NB4 (cell line): ENCODE results near the gene ALG2.
"Not testable (repeated sequence)": the region's sequence is repeated elsewhere in the genome, so short reads cannot be mapped to it uniquely, and the experiment has no call there.

Experiments
- DNase-seq: peaks from one replicate; pipeline ENCODE4 v3.0.0; 2010; ENCODE audit warnings: low read depth
- H3K4me3 ChIP-seq: one replicate; pipeline ENCODE4 v1.5.1; 2011; ENCODE audit warnings: mild to moderate bottlenecking, low read depth, low read length, moderate library complexity
- MYC ChIP-seq: IDR thresholded peaks from 2 replicates; pipeline ENCODE4 v1.6.1; 2011; ENCODE audit warnings: low read depth, low read length
- POLR2A ChIP-seq: IDR thresholded peaks from 2 replicates; pipeline ENCODE4 v1.6.1; 2011; ENCODE audit warnings: mild to moderate bottlenecking; ENCODE audit not compliant: insufficient read length; ENCODE audit errors: extremely low read depth
- TF ChIP-seq, protein P1 (sequence below): IDR thresholded peaks from one replicate; pipeline ENCODE4 v1.5.1; 2012; ENCODE audit warnings: low read depth, low read length
- TF ChIP-seq, protein P2 (sequence below): IDR thresholded peaks from 2 replicates; pipeline ENCODE4 v1.6.1; 2011; ENCODE audit warnings: low read depth, low read length

Gene ALG2

DNA sequence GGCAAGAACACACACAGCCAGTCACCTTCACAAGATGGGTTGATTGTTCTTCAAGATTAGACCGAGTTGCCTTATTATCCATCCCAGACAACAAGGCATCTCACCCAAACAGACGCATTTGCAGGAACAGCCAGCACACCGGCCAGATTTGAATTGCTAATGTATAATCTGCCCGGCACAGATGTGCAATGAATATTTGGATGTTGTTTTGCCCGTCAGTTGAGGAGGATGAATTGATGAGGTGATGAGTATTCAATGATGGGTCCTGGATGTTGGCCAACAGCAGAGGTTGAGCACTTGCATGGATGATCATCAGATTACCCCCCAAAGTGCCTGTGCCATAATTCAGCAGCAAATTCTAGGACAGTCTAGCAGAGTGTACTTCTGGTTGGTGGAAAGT is 20.1 kb downstream of the ALG2 start:
- no peak overlapping the region for H3K4me3 ChIP-seq
- TF ChIP-seq POLR2A = no peak
- TF ChIP-seq MYC = no peak
- TF ChIP-seq, protein P1, sequence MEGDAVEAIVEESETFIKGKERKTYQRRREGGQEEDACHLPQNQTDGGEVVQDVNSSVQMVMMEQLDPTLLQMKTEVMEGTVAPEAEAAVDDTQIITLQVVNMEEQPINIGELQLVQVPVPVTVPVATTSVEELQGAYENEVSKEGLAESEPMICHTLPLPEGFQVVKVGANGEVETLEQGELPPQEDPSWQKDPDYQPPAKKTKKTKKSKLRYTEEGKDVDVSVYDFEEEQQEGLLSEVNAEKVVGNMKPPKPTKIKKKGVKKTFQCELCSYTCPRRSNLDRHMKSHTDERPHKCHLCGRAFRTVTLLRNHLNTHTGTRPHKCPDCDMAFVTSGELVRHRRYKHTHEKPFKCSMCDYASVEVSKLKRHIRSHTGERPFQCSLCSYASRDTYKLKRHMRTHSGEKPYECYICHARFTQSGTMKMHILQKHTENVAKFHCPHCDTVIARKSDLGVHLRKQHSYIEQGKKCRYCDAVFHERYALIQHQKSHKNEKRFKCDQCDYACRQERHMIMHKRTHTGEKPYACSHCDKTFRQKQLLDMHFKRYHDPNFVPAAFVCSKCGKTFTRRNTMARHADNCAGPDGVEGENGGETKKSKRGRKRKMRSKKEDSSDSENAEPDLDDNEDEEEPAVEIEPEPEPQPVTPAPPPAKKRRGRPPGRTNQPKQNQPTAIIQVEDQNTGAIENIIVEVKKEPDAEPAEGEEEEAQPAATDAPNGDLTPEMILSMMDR = no peak
- TF ChIP-seq, protein P2, sequence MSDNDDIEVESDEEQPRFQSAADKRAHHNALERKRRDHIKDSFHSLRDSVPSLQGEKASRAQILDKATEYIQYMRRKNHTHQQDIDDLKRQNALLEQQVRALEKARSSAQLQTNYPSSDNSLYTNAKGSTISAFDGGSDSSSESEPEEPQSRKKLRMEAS = no peak

DNA sequence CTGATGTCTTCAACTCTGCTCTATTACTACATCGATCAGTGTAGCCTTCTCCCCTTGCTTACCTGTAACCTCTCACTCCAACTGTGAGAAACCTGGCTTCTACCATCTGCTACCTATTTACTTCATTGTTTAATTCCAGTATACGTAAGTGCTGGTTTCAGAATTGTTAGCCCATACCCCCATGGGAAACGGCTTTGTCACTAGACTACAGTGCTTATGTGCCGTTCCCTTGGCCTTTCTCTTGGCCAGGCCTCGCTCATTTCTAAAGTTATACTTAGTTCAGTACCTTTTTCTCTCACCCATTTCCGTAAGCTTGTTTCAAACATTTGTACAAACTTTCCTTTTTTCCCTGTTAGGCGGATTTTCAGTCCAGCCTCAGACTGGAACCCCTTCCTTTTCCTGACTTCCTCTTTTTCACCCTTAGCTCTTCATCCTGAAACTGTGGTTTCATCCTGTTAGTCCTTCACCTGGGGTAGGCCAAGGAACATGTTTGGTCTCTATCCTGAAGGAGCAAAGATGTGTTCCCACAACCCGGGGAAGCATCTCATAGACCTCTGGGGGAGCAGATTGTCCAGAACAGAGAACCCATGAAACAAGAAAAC is 21.7 kb downstream of the ALG2 start:
- no peak overlapping the region for H3K4me3 ChIP-seq
- DNase-seq = no peak
- TF ChIP-seq MYC = no peak
- no peak for TF ChIP-seq POLR2A
- TF ChIP-seq, protein P2 = no peak
- TF ChIP-seq, protein P1 = no peak

More for the DNA sequence above, 20.1 kb downstream of the ALG2 start:
- DNase-seq = no peak

DNA sequence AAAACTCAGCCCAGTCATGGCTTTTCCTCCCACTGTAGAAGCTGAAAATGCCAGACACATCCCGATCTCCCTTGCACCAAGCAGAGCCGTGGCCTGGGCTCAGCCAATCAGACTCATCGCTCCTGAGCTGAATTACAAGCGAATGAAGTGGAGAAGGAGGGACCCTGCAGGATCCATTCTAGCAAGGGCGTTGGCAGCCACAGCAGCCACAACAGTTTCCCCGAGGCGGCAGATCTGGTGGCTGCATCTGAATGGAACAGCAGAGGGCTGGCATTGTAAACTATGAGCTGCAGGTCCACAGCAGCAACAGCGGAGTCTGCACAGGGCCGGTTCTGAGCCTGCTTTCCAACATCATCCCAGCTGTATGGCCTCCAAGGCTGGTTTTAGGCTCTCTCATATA is 23.8 kb downstream of the ALG2 start:
- no peak for DNase-seq

DNA sequence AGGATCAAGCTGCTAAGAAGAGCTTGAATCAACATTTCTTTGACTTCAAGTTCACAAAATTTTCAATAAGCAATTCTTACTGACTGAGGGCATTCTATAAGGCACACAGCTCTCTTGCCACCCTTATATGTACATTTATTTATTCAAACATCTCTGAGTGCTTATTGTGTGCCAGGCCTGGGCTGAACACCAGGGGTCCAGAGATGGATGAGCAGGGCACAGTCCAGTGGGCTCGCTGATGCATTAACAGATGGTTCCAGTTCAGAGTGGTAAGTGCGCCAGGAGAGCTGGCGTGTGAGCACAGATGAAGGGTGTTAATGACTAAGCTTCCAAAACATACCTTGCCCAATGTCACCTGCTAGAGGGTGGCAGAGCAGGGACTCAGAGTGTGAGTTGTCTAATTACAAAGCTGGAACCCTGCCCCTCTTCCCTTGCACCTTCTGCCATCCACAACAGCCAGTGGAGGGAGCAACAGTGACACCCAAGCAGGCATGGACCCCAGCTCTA is 24.6 kb downstream of the ALG2 start:
- no peak for DNase-seq
- H3K4me3 ChIP-seq = no peak overlapping the region
- TF ChIP-seq, protein P2 = no peak

More for the DNA sequence above, 23.8 kb downstream of the ALG2 start:
- TF ChIP-seq MYC (no peak), POLR2A (no peak)
- TF ChIP-seq, protein P2 = no peak
- no peak overlapping the region for H3K4me3 ChIP-seq

DNA sequence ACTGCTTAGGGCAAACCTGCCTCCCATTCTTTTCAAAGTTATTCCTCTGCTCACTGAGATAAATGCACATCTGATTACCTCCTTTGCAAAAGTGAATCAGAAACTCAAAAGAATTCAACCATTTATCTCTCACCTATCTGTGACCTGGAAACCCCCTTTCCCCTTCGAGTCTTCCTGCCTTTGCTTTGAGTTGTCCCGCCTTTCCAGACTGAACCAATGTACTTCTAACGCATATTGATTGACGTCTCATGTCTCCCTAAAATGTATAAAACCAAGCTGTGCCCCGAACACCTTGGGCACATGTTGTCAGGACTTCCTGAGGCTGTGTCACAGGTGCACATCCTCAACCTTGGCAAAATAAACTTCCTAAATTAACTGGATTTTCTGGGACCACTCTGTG is 25.3 kb downstream of the ALG2 start:
- not testable (repeated sequence) for DNase-seq, H3K4me3 ChIP-seq

DNA sequence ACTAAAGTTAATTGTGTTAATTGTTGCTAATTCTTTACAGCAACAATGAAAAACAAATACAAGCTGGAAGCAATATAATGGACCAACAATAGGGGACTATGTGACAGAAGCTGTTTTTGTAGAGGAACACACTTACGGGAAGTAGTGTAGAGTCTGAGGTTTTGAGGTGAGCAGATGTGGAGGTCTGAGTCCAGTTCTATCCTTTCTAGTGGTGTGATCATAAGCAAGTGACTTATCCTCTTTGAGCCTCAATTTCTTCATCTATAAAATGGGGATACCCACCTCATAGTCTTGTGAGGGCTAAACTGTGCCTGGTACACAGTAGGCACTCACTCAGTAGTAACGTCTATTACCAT is 28.3 kb downstream of the ALG2 start:
- TF ChIP-seq, protein P2 = no peak
- TF ChIP-seq, protein P1 = no peak
- TF ChIP-seq MYC = no peak
- TF ChIP-seq POLR2A = no peak
- DNase-seq = no peak
- H3K4me3 ChIP-seq = no peak overlapping the region

DNA sequence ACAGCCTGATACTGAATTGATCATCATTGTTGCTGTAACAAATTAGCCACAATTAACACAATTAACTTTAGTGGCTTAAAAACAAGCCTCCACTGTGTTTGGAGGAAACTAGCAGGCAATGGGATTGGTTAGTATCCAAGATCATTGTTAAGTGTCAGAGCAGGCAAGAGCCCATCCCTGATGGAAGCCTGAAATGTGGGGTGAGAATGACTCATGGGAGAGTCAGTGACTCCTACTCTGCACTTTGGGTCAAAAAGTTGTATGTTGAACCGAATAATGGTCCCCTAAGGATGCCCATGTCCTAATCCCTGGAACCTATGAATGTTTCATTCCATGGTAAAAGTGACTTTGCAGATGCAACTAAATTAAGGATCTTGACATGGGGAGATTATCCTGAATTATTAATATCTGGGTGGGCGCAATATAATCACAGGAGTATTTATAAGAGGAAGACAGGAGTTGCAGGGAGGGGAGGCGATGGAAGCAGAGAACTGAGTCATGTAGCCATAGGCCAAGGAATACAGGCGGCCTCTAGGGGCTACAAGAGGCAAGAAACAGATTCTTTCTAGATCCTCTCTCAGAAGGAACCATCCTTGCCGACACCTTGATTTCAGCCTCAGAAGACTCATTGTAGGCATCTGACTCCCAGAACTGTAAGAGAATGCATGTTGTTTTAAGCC is 28.8 kb downstream of the ALG2 start:
- DNase-seq = peak; percentile 28
- no peak overlapping the region for H3K4me3 ChIP-seq
- TF ChIP-seq, protein P1 = peak; percentile 30
- no peak for TF ChIP-seq POLR2A
